BE2C (cell line): Measurements from ENCODE around the gene RARRES1.
A peak's percentile ranks its signal among the peaks of the same experiment; 100 is the strongest.

Source experiments
- DNase-seq: peaks from one replicate; pipeline ENCODE4 v3.0.0-alpha.2; 2020
- H3K27me3 ChIP-seq: fragments of 250-450 bp; sonication (Bioruptor Pico); 2 replicates; pipeline ENCODE4 v1.5.1; 2020; ENCODE audit warnings: mild to moderate bottlenecking
- H3K36me3 ChIP-seq: fragments of 250-450 bp; sonication (Bioruptor Pico); 2 replicates; pipeline ENCODE4 v1.5.1; 2020; ENCODE audit warnings: mild to moderate bottlenecking
- H3K4me1 ChIP-seq: fragments of 250-450 bp; sonication (Bioruptor Pico); 2 replicates; pipeline ENCODE4 v1.5.1; 2020
- H3K4me3 ChIP-seq: 2 replicates; pipeline ENCODE4 v1.5.1; 2011; ENCODE audit warnings: low read depth, low read length
- H3K9me3 ChIP-seq: fragments of 250-450 bp; sonication (Bioruptor Pico); 2 replicates; pipeline ENCODE4 v1.5.1; 2020
- CTCF ChIP-seq: IDR thresholded peaks from 2 replicates; pipeline ENCODE4 v1.5.1; 2012; ENCODE audit warnings: mild to moderate bottlenecking, low read depth, low read length

The RARRES1 gene

GRCh38 chr3:158717576-158717975 is 14.7 kb downstream of the RARRES1 start:
- Histone ChIP-seq H3K4me3 (no peak overlapping the region), H3K9me3 (no peaks in the 10 kb centered on the region), H3K36me3 (peaks cover 4% of the 10 kb centered on the region), H3K27me3 (no peaks in the 10 kb centered on the region), H3K4me1 (no peaks in the 10 kb centered on the region)
- TF ChIP-seq CTCF = no peak
- no peak for DNase-seq

GRCh38 chr3:158713094-158713499 is 19.2 kb downstream of the RARRES1 start:
- no peaks in the 10 kb centered on the region for H3K4me1 ChIP-seq
- no peak for TF ChIP-seq CTCF
- H3K4me3 ChIP-seq = no peak overlapping the region
- no peaks in the 10 kb centered on the region for H3K9me3 ChIP-seq
- no peak for DNase-seq
- H3K27me3 ChIP-seq = no peaks in the 10 kb centered on the region
- H3K36me3 ChIP-seq = peaks cover 21% of the 10 kb centered on the region

GRCh38 chr3:158712443-158712842 is 19.8 kb downstream of the RARRES1 start:
- Histone ChIP-seq H3K4me1 (no peaks in the 10 kb centered on the region), H3K27me3 (no peaks in the 10 kb centered on the region), H3K36me3 (peaks cover 27% of the 10 kb centered on the region), H3K4me3 (no peak overlapping the region), H3K9me3 (no peaks in the 10 kb centered on the region)
- no peak for TF ChIP-seq CTCF
- no peak for DNase-seq

- DNase-seq = no peak
- no peaks in the 10 kb centered on the region for H3K4me1 ChIP-seq
- no peak for TF ChIP-seq CTCF
- H3K4me3 ChIP-seq = no peak overlapping the region
- H3K36me3 ChIP-seq = peaks cover 27% of the 10 kb centered on the region
- no peaks in the 10 kb centered on the region for H3K9me3 ChIP-seq
- H3K27me3 ChIP-seq = no peaks in the 10 kb centered on the region
These were observed 20.4 kb downstream of the RARRES1 start for GRCh38 chr3:158711886-158712285.

GRCh38 chr3:158710601-158711000 is 21.7 kb downstream of the RARRES1 start:
- no peak for TF ChIP-seq CTCF
- H3K36me3 ChIP-seq = peaks cover 27% of the 10 kb centered on the region
- H3K27me3 ChIP-seq = no peaks in the 10 kb centered on the region
- DNase-seq = no peak
- H3K4me3 ChIP-seq = no peak overlapping the region
- no peaks in the 10 kb centered on the region for H3K9me3 ChIP-seq
- no peaks in the 10 kb centered on the region for H3K4me1 ChIP-seq

GRCh38 chr3:158709666-158710083 is 22.6 kb downstream of the RARRES1 start:
- no peaks in the 10 kb centered on the region for H3K9me3 ChIP-seq
- peak; percentile 18 for DNase-seq
- no peak overlapping the region for H3K4me3 ChIP-seq
- TF ChIP-seq CTCF = no peak
- no peaks in the 10 kb centered on the region for H3K27me3 ChIP-seq
- H3K36me3 ChIP-seq = peaks cover 33% of the 10 kb centered on the region
- no peaks in the 10 kb centered on the region for H3K4me1 ChIP-seq
